Activated T-cell treated with anti-CD3 and anti-CD28 coated beads, Interleukin-2, amount 50 U/mL, for 72 hours (primary cell): ENCODE results near the gene CHIC2. TPM values are rescaled to one million over a fixed set of nuclear protein-coding genes. Genes with fewer than 3 reads are reported as not detected.
"Not testable (repeated sequence)": the region's sequence is repeated elsewhere in the genome, so short reads cannot be mapped to it uniquely, and the experiment has no call there.

Experiments used
- ATAC-seq, 2 donors: fragments of 150-1000 bp; cut with Tn5 transposase; replicated peaks in 1 of 2; 2 replicates each; pipeline ENCODE4 v1.10.0; 2021; ENCODE audit warnings: moderate library complexity in 2 of 2, mild to moderate bottlenecking in 1 of 2
- DNase-seq, 2 donors: peaks; one replicate each; pipeline ENCODE4 v3.0.0; 2021 to 2022; ENCODE audit warnings: mixed read lengths in 1 of 2
- H3K27ac Mint-ChIP-seq: one replicate; pipeline ENCODE4 v1.8.0; 2022; ENCODE audit warnings: mild to moderate bottlenecking, moderate library complexity, mixed read lengths
- H3K27me3 Mint-ChIP-seq: one replicate; pipeline ENCODE4 v1.8.0; 2022; ENCODE audit warnings: low read depth, mixed read lengths
- H3K36me3 Mint-ChIP-seq, 2 donors: one replicate each; pipeline ENCODE4 v1.8.0; 2022; ENCODE audit warnings: mixed read lengths in 2 of 2, mild to moderate bottlenecking in 1 of 2; ENCODE audit not compliant: insufficient read depth in 2 of 2
- H3K4me1 Mint-ChIP-seq: one replicate; pipeline ENCODE4 v1.8.0; 2022; ENCODE audit warnings: low read depth, mixed read lengths
- H3K4me3 Mint-ChIP-seq, 2 donors: one replicate each; pipeline ENCODE4 v1.8.0; 2022; ENCODE audit warnings: mild to moderate bottlenecking in 2 of 2, mixed read lengths in 2 of 2, moderate library complexity in 2 of 2
- H3K9me3 Mint-ChIP-seq, 2 donors: one replicate each; pipeline ENCODE4 v1.8.0; 2022; ENCODE audit warnings: mixed read lengths in 2 of 2
- total RNA-seq, 2 donors: library from RNA; stranded (reverse); gene quantifications; one replicate each; pipeline ENCODE4 v1.2.3, GENCODE V29; 2022

Gene CHIC2
- total RNA-seq, 2 donors from 2014 or later: 22.9 to 31.1 TPM

DNA sequence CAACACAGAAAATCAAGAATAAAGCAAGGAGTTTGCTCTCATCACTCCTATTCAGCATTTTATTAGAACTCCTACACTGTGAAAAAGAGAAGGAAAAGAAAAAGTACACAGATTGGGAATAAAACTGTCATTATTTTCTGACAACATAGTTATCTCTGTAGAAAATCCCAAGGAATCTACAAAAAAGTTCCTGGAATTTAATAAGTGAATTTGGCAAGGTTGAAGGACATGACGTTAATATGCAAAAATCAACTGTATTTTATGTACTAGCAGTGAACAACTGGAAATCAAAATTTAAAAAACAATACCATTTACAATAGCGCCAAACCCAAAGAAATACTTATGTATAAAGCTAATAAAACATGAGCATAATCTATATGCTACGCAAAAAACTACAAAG, 26.3 kb downstream of the CHIC2 start:
- DNase-seq (no peak), ATAC-seq (no peak)
- Mint-ChIP-seq H3K36me3 (peaks cover 3 to 18% of the 10 kb centered on the region in 2 donors), H3K27me3 (no peaks in the 10 kb centered on the region), H3K4me3 (no peak overlapping the region), H3K9me3 (no peaks in the 10 kb centered on the region), H3K27ac (no peak overlapping the region), H3K4me1 (peaks cover 43% of the 10 kb centered on the region)

DNA sequence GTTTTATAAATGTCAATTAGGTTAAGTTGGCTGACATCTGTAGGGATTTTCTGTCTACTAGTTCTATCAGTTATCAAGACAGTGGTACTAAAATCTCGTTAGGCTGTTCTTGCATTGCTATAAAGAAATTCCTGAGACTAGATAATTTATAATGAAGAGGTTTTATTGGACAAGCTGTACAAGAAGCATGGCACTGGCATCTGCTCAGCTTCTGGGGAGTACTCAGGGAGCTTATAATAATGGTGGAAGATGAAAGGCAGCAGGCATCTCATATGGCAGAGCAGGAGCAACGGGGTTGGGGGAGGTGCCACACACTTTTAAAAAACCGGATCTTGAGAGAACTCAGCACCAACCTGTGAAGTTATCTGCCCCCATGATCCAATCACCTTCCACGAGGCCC, 28.2 kb downstream of the CHIC2 start:
- H3K27ac Mint-ChIP-seq: no peak overlapping the region
- H3K9me3 Mint-ChIP-seq: no peaks in the 10 kb centered on the region
- H3K27me3 Mint-ChIP-seq: no peaks in the 10 kb centered on the region
- H3K36me3 Mint-ChIP-seq: peaks cover 0 to 11% of the 10 kb centered on the region in 2 donors
- DNase-seq (no peak), ATAC-seq (no peak)
- H3K4me3 Mint-ChIP-seq: no peak overlapping the region
- H3K4me1 Mint-ChIP-seq: peaks cover 35% of the 10 kb centered on the region

DNA sequence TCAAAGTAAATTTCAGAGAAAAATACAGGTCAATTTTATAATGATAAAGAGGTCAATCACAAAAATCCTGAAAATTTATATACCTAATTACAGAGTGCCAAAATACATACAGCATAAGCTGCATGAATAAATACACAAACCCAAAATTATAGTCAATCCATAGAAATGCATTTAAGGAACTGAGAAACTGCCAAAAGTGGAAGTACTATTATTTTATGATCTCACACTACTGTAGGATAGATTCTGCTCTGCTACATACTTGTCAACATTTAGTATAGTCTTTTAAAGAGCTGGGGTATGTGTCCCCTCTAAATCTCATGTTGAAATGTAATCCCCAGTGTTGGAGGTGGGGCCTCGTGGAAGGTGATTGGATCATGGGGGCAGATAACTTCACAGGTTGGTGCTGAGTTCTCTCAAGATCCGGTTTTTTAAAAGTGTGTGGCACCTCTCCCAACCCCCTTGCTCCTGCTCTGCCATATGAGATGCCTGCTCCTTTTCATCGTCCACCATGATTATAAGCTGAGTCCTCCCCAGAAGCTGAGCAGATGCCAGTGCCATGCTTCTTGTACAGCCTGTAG, 31.8 kb downstream of the CHIC2 start:
- no peak overlapping the region for H3K27ac Mint-ChIP-seq
- peaks cover 21% of the 10 kb centered on the region for H3K4me1 Mint-ChIP-seq
- no peak overlapping the region for H3K4me3 Mint-ChIP-seq
- H3K9me3 Mint-ChIP-seq: no peaks in the 10 kb centered on the region
- DNase-seq (no peak), ATAC-seq (no peak)
- H3K27me3 Mint-ChIP-seq: no peaks in the 10 kb centered on the region
- peaks cover 0 to 11% of the 10 kb centered on the region in 2 donors for H3K36me3 Mint-ChIP-seq

DNA sequence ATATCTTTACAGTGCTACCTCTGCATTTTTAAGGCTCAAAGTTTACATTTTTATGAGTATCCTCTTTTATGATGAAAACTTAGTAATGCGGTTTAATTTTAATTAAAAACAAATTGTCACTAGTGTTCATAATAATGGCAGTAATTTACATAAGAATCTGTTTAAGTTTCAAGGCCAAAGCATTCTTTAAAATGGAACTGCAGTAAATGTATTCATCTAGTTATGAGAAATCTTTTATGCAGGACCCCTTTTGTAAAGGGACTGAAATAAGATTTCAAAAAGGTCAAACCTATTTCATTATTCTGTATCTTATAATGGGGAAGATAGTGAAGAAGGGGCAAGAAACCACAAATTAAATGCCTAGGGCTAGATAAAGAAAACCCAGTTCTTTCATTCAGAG, 37.1 kb downstream of the CHIC2 start:
- no peak overlapping the region for H3K27ac Mint-ChIP-seq
- H3K4me3 Mint-ChIP-seq: no peak overlapping the region
- DNase-seq: no peak
- peaks cover 0 to 2% of the 10 kb centered on the region in 2 donors for H3K36me3 Mint-ChIP-seq
- no peaks in the 10 kb centered on the region for H3K27me3 Mint-ChIP-seq
- peaks cover 8% of the 10 kb centered on the region for H3K4me1 Mint-ChIP-seq
- H3K9me3 Mint-ChIP-seq: no peaks in the 10 kb centered on the region
- ATAC-seq: no peak

DNA sequence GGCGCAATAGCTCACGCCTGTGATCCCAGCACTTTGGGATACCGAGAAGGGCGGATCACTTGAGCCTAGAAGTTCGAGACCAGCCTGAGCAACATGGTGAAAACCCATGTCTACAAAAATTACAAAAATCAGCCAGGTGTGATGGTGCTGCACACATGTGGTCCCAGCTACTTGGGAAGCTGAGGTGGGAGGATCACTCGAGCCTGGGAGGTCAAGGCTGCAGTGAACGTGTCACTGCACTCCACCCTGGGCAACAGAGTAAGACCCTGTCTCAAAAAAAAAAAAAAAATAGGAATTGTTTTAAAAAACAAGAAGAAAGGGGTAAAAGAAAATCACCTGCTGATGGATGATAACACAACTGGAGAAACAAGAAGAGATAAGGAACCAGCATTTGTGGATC, 38.8 kb downstream of the CHIC2 start:
- no peak for ATAC-seq
- peaks cover 8% of the 10 kb centered on the region for H3K4me1 Mint-ChIP-seq
- H3K9me3 Mint-ChIP-seq: no peaks in the 10 kb centered on the region
- no peak for DNase-seq
- H3K4me3 Mint-ChIP-seq: no peak overlapping the region
- H3K36me3 Mint-ChIP-seq: peaks cover 0 to 2% of the 10 kb centered on the region in 2 donors
- no peak overlapping the region for H3K27ac Mint-ChIP-seq
- no peaks in the 10 kb centered on the region for H3K27me3 Mint-ChIP-seq

DNA sequence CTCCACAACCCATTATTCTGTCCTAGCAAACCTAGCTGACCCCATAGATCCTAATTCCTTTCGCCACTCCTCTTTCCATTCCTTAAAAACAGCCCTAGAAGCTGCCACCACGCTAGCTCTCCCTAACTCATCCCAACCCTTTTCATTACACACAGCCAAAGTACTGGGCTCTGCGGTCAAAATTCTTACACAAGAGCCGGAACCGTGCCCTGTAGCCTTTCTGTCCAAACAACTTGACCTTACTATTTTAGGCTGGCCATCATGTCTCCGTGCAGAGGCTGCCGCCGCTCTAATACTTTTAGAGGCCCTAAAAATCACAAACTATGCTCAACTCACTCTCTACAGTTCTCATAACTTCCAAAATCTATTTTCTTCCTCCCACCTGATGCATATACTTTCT, 41.4 kb downstream of the CHIC2 start:
- not testable (repeated sequence) for H3K36me3 Mint-ChIP-seq, H3K4me3 Mint-ChIP-seq, H3K27ac Mint-ChIP-seq, ATAC-seq, H3K9me3 Mint-ChIP-seq, H3K27me3 Mint-ChIP-seq, DNase-seq, H3K4me1 Mint-ChIP-seq

DNA sequence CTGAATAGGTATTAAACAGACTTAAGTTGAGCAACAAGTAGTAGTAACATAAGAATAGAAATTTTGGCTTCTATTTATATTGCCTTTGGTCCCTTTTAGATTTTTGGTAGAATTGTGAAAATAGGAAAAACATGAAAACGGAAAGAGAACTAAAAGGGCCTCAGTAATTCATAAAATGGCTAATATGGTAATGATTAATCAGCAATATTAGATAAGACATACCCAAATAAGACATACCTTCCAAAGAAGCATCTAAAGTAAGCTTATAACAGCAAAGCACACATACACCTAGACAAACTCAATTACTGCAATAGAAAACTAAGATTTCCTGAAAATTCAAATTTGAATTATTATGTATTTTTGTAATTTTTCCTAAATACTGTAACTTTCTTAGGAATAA, 46.4 kb downstream of the CHIC2 start:
- ATAC-seq (no peak), DNase-seq (no peak)
- no peak overlapping the region for H3K27ac Mint-ChIP-seq
- H3K4me3 Mint-ChIP-seq: no peak overlapping the region
- no peaks in the 10 kb centered on the region for H3K27me3 Mint-ChIP-seq
- no peaks in the 10 kb centered on the region for H3K9me3 Mint-ChIP-seq
- H3K4me1 Mint-ChIP-seq: peaks cover 8% of the 10 kb centered on the region
- H3K36me3 Mint-ChIP-seq: no peaks in the 10 kb centered on the region

DNA sequence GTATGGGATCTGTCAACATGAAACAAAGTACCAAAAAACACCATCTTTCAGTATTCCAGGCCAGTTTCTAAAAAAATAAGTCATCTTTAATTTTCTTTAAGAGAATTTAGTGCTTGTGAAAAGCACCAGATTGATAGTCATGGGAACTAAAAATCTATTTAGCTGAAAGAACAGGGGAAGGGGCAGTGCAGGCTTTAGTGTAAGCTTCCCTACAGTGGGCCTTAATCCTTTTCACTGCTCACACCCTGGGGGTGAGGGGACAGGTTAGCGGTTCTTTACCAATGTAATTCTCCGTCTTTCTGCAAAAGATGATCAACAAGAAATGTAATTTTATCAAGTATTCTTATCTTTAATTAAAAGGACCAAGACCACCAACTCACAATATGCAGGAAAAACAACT, 47.1 kb downstream of the CHIC2 start:
- Mint-ChIP-seq H3K9me3 (no peaks in the 10 kb centered on the region), H3K27ac (no peak overlapping the region), H3K36me3 (peaks cover 0 to 2% of the 10 kb centered on the region in 2 donors), H3K27me3 (no peaks in the 10 kb centered on the region), H3K4me1 (peaks cover 8% of the 10 kb centered on the region), H3K4me3 (no peak overlapping the region)
- no peak for DNase-seq
- no peak for ATAC-seq

DNA sequence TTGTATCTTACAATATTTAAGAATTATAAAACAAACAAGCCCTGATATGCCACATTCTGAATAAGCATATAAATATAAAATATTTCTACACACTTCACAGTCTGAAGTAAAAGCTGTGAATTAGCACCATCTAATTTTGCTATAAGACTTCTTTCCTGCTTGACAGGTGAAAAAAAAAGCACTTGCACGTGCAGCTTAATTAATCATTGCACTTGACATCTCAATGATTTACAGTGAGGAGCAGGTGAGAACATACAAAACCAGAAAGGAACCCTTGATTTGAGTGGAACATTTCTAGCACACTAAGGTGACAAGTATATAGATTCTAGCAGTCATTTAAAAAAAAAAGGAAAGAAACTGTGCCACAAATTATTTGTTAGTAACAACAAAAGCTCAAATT, 47.9 kb downstream of the CHIC2 start:
- no peak for ATAC-seq
- Mint-ChIP-seq H3K4me3 (no peak overlapping the region), H3K27me3 (no peaks in the 10 kb centered on the region), H3K9me3 (no peaks in the 10 kb centered on the region), H3K27ac (no peak overlapping the region), H3K4me1 (peaks cover 8% of the 10 kb centered on the region), H3K36me3 (peaks cover 0 to 2% of the 10 kb centered on the region in 2 donors)
- no peak for DNase-seq

DNA sequence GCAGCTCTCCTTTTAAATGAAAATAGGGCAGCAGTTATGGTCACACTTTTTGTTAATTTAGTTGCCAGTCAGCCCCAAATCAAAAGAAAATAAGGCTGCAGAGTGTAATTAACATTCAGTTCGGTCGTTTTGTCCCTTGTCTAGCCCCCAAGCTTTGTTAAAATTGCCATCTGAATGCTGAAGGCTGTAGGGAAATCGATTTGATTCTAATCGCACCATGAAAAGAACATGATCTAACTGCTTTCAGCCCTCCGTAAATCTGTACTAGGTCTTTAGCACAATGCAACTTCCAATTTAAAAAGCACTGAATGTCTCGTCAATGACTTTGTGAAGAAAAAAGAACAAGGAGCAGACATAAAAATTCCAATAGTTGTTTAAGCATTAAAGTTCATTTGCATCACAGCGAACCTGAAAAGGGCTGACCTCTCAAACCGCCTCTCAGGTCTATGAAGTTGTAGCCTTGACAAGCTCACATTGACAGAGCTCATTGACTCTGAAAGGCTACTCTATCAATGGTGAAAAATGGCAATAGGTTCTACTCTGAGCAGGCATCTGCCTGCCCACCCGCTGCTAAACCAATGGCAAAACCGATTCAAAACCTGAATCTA, 48.9 kb downstream of the CHIC2 start:
- H3K27ac Mint-ChIP-seq: no peak overlapping the region
- H3K4me1 Mint-ChIP-seq: peaks cover 8% of the 10 kb centered on the region
- no peak overlapping the region for H3K4me3 Mint-ChIP-seq
- DNase-seq (no peak), ATAC-seq (no peak)
- H3K36me3 Mint-ChIP-seq: peaks cover 0 to 2% of the 10 kb centered on the region in 2 donors
- no peaks in the 10 kb centered on the region for H3K27me3 Mint-ChIP-seq
- H3K9me3 Mint-ChIP-seq: no peaks in the 10 kb centered on the region

DNA sequence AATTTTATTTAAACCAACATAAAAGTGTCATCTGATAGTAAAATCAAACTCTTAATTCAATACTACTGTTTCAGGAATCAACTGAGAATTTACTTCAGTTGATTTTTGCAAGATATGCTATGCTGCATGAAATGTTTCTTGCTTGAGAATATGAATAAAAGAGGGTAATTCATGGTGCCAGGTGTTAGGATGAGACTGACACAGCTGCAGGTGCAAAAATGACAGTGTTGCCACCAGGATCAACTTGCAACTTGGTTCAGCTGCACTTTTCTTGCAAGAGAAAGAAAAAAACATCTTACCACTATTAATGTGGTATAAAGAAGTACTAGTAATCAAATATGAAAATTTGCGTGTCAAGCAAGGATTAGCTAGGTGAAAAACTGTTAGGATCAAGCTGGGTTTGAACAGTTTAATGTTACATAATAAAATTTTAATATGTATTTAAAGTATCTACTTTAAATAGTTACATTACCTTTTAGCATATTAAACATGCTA, 49.7 kb downstream of the CHIC2 start:
- no peak overlapping the region for H3K4me3 Mint-ChIP-seq
- no peaks in the 10 kb centered on the region for H3K9me3 Mint-ChIP-seq
- H3K27ac Mint-ChIP-seq: no peak overlapping the region
- H3K4me1 Mint-ChIP-seq: peaks cover 8% of the 10 kb centered on the region
- H3K27me3 Mint-ChIP-seq: no peaks in the 10 kb centered on the region
- no peak for DNase-seq
- peaks cover 0 to 2% of the 10 kb centered on the region in 2 donors for H3K36me3 Mint-ChIP-seq
- ATAC-seq: no peak

DNA sequence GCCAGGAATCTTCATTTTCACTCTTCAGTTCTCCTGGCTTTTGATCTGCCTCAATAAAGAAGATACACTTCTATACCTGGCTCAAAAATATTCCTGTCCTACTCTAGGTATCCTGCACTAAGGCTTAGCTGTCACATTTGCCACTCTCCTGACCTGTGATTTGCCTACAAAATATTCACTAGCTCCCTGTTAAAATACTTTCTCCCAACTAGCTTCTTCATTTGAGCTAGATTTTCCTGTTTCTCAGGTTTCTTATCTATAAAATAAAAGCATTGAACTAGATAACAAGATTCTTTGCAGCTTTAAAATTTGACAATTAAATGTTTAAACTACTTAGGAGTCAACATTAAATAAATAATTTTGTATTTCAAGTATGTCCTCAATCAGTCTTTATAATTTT, 53.2 kb downstream of the CHIC2 start:
- no peaks in the 10 kb centered on the region for H3K4me1 Mint-ChIP-seq
- peaks cover 0 to 11% of the 10 kb centered on the region in 2 donors for H3K36me3 Mint-ChIP-seq
- H3K4me3 Mint-ChIP-seq: no peak overlapping the region
- DNase-seq (no peak), ATAC-seq (no peak)
- H3K27me3 Mint-ChIP-seq: no peaks in the 10 kb centered on the region
- H3K9me3 Mint-ChIP-seq: no peaks in the 10 kb centered on the region
- H3K27ac Mint-ChIP-seq: no peak overlapping the region

DNA sequence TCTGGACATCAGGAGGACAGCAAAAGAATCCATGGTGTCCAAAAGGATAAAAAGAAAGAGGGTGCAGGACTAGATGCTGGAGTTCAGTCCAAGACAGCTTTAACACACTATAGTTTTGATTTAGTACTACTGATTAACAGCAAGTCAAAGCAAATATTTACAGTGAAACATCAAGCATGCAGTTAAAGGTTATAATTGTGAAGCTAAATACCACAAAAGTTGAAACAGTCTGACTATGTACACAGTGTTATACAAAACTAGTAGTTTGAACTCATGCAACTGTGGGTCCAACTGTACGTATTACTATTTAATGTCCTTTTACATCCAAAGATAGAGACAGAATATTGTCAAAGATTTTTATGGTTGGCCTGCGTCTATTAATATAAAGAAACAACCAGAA, 57.6 kb downstream of the CHIC2 start:
- ATAC-seq: no peak
- no peak overlapping the region for H3K27ac Mint-ChIP-seq
- no peak for DNase-seq
- H3K4me1 Mint-ChIP-seq: no peaks in the 10 kb centered on the region
- H3K9me3 Mint-ChIP-seq: no peaks in the 10 kb centered on the region
- no peak overlapping the region for H3K4me3 Mint-ChIP-seq
- H3K27me3 Mint-ChIP-seq: no peaks in the 10 kb centered on the region
- H3K36me3 Mint-ChIP-seq: peaks cover 0 to 8% of the 10 kb centered on the region in 2 donors

DNA sequence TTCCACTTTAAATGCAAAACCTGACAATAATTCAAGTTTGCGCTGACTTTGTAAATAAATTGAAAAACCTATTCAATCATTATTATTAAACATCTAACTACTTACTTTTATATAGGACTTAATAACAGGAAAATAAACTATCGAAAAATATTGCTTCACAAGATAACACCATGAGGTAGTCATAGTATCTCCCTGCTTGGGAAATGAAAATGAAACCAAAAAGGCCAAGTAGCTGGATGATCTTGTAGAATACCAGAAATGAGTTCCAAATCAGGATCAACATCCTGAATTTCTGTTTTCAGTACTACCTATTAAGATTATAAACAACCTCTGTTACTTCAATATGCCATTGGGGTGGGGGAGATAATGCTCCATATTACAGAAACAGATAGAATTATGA, 58.9 kb downstream of the CHIC2 start:
- no peak overlapping the region for H3K27ac Mint-ChIP-seq
- H3K9me3 Mint-ChIP-seq: no peaks in the 10 kb centered on the region
- peaks cover 0 to 10% of the 10 kb centered on the region in 2 donors for H3K36me3 Mint-ChIP-seq
- no peaks in the 10 kb centered on the region for H3K4me1 Mint-ChIP-seq
- ATAC-seq: no peak
- H3K4me3 Mint-ChIP-seq: no peak overlapping the region
- no peaks in the 10 kb centered on the region for H3K27me3 Mint-ChIP-seq
- no peak for DNase-seq
